Motor neuron (in vitro differentiated cells): ENCODE data around the gene TRUB2. TPM values are rescaled to one million over a fixed set of nuclear protein-coding genes. Genes with fewer than 3 reads are reported as not detected.

Experiments used
- ATAC-seq, 8 experiments: fragments of 200-7000 bp; cut with Tn5 transposase; replicated peaks in 6 of 8; 2 replicates each; pipeline ENCODE4 v1.8.0; 2021; ENCODE audit warnings: mild to moderate bottlenecking in 8 of 8, moderate library complexity in 8 of 8
- H3K27ac ChIP-seq, 2 donors: fragments of 250-450 bp; sonication (Bioruptor Pico); 2 replicates each; pipeline ENCODE4 v1.9.0; 2021; ENCODE audit warnings: antibody characterized with exemption in 2 of 2, mild to moderate bottlenecking in 2 of 2, moderate library complexity in 1 of 2
- H3K4me1 ChIP-seq, 2 donors: fragments of 250-450 bp; sonication (Bioruptor Pico); replicated peaks in 1 of 2; 2 replicates each; pipeline ENCODE4 v1.6.1; 2021; ENCODE audit warnings: antibody characterized with exemption in 2 of 2, mild to moderate bottlenecking in 2 of 2, moderate library complexity in 1 of 2
- H3K4me3 ChIP-seq, 5 donors: fragments of 250-450 bp; sonication (Bioruptor Pico); 2 replicates each; pipeline ENCODE4 v1.9.0; 2021; ENCODE audit warnings: antibody characterized with exemption in 5 of 5, mild to moderate bottlenecking in 5 of 5, moderate library complexity in 4 of 5
- whole genome bisulfite sequencing, 10 experiments: fragments of 450-650 bp; shearing (Covaris generic); methylation state at CpG; one replicate each; pipeline ENCODE4 v1.0.0; 2022; 5-methylcytosine and 5-hydroxymethylcytosine counted together
- in situ Hi-C, 9 experiments: fragments of 400-800 bp; cut with MboI; loops; one replicate each; pipeline ENCODE4 v1.15.0; 2021; ENCODE audit warnings: low sequenced_read_pairs in 9 of 9, low pct_unique_long_range_greater_than_20kb in 2 of 9; ENCODE audit not compliant: unreplicated experiment in 9 of 9
- total RNA-seq, 8 experiments: library from RNA; unstranded; fragments of 300-600 nt; gene quantifications; 2 replicates each; pipeline versions ENCODE4 v1.2.3 to v1.2.4, GENCODE V29; 2022

The TRUB2 gene, protein sequence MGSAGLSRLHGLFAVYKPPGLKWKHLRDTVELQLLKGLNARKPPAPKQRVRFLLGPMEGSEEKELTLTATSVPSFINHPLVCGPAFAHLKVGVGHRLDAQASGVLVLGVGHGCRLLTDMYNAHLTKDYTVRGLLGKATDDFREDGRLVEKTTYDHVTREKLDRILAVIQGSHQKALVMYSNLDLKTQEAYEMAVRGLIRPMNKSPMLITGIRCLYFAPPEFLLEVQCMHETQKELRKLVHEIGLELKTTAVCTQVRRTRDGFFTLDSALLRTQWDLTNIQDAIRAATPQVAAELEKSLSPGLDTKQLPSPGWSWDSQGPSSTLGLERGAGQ
- total RNA-seq = 10 to 100 TPM; 12.2 to 37.4 (median 22.0) TPM

DNA sequence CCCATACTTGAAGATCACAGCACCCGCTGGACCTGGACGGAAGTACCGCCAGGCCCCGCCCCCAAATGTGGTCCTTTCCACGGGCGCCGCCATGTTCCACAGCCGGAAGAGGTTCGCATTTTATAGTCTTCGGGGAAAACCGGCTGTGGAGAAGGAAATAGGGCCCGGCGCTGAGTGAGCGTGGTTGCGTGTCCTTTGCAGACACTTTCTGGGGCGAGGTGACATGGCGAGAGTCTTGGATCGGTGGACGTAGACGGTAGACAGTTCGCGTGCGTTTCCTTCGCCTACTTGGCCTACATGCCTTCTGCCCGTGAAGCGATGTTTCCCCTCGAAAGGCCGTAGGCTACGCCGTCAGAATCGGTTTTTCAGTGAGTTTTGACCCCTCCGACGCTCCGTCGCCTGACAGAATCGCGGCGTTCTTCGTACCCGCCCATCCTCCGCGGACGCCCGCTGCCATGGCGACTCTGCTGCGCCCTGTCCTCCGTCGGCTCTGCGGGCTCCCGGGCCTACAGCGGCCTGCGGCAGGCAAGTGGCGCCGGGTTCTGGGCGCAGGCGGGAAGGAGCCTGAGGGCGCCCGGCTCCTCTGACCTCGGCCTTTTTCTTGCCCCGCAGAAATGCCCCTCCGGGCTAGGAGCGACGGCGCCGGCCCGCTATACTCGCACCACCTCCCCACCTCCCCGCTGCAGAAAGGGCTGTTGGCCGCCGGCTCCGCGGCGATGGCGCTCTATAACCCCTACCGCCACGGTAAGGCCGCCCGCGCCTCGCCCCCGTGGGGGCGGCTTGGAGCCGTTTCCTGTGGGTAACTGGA lies at the start of gene TRUB2, which contains the start of gene COQ4:
TSS of gene TRUB2 (minus strand) at position 44 of the 808 bp plus-strand sequence. CDS start at position 5, 39 bp downstream.
TSS of gene COQ4 (plus strand) at position 436 of the 808 bp plus-strand sequence. CDS start at position 456, 20 bp downstream.
- peak within 1 kb of the TSS; percentile 98 for H3K27ac ChIP-seq
- 0 to 8% (median 0%) methylated on average over 1 to 48 of the region's 83 CpGs; no CpG with 5 or more reads in 3 of the 10 experiments for WGBS, 10 experiments
- peak; percentile 89 to 95 (median 92) for ATAC-seq
- peaks cover 9 to 10% of the 10 kb centered on the region in 2 donors for H3K4me1 ChIP-seq
- in situ Hi-C loops = no loop called here
- H3K4me3 ChIP-seq = peak within 1 kb of the TSS; percentile 48 to 88 (median 76)

DNA sequence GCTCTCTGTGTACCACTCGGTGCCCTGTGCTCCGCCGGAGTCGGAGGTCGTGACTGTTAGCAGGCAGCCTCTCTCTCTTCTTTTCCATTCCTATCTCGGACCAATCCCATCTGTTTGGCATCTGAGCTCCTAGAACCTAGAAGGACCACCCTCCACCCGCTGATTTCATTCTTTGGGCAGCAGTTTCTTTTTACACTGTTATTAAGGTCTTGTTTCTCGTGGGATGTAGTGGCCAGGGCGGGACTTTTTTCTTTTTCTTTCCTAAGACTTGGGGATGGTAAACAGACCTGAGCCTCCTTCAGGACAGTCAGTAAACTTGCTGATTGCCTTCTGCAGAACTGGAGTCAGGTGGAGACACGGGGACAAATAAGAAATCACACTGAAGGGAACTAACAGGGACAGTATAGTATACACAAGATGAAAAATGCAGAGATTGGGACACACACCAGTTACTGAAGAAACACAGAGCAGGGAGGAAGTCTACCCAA lies 49.4 kb upstream of the TRUB2 start:
- ATAC-seq = no peak
- in situ Hi-C loops = no loop called here

DNA sequence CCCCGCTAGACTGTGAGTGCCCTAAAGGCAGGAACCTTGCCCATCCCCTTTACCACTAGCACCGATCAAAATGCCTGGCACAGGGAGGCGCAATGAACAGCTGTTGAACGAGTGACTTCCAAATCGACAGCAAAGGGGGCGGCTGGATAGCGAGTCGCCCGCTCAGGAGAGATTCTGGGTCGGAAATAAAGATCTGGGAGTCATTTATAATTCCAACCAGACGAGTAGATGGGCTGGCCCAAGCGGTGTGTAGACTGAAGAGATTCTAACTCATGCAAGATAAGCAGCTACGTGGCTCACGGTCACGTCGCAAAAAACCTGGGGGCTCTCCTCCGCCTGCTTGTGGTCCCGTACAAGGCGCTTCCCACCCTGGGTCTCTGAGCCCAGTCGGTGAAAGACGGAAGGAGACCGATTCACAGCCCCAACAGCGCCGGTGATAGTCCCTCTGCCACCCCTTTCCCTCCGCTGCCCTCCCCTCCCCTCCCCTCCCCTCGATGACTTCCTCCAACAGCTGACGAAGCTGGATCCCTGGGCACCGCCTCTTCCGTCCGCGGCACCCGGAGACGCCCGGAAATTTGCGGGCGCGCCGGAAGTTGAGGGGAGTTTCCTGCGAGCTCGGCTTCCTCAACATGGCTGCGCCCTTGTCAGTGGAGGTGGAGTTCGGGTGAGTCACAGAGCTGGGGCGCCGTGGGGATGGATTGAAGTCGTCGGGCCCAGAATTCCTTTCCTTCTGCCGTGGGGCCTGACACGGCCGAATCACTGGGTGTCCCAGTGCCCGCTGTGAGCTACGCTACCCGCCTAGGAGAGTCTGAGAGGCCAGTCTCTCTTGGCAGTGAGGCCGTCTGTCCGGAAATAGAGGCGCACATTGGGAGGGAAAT lies 48.7 kb upstream of the TRUB2 start, which contains the start of gene URM1:
TSS of gene URM1 (plus strand) at position 623 of the 878 bp plus-strand sequence. CDS start at position 630, 7 bp downstream.
- Histone ChIP-seq H3K4me3 (peak within 1 kb of the TSS; percentile 70 to 98 (median 78)), H3K27ac (peak within 1 kb of the TSS; percentile 95), H3K4me1 (peaks cover 13 to 14% of the 10 kb centered on the region in 2 donors)
- in situ Hi-C loops = no loop called here
- ATAC-seq = peak; percentile 88 to 96 (median 90)
- WGBS, 10 experiments = 0 to 8% (median 2%) methylated on average over 1 to 17 of the region's 55 CpGs; no CpG with 5 or more reads in 2 of the 10 experiments

More for the DNA sequence above, 49.4 kb upstream of the TRUB2 start:
- 0 to 2% (median 0%) methylated on average over 1 to 10 of the region's 10 CpGs; no CpG with 5 or more reads in 1 of the 10 experiments for WGBS, 10 experiments
- H3K4me1 ChIP-seq = peaks cover 12 to 14% of the 10 kb centered on the region in 2 donors
- H3K4me3 ChIP-seq = peak overlapping the region; percentile 70 to 98 (median 78)
- H3K27ac ChIP-seq = peak overlapping the region; percentile 95

DNA sequence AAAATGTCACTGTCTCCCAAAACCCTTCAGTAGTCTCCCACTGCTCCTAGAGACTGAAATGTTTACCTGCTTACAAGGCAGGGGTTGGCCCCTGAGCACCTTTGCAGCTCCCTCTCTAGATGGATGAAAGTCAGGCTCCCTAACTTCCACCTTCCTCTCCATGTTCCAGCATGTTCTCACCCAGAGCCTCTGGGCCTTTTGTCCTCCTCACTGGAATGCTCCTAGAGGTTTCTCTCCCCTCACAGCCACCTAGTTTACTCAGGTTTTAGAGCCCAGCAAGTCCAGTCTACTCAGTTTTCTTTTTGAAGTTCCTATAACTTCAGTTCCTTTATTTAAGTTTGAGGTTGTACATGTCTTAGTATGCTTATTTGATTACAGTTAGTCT lies 48.1 kb upstream of the TRUB2 start:
- ATAC-seq = peak in 2 of 8 experiments; percentile 0 to 2
- peaks cover 19% of the 10 kb centered on the region in 2 donors for H3K4me1 ChIP-seq
- H3K27ac ChIP-seq = peak overlapping the region; percentile 95
- H3K4me3 ChIP-seq = peak overlapping the region; percentile 70 to 98 (median 78)
- in situ Hi-C loops = no loop called here

DNA sequence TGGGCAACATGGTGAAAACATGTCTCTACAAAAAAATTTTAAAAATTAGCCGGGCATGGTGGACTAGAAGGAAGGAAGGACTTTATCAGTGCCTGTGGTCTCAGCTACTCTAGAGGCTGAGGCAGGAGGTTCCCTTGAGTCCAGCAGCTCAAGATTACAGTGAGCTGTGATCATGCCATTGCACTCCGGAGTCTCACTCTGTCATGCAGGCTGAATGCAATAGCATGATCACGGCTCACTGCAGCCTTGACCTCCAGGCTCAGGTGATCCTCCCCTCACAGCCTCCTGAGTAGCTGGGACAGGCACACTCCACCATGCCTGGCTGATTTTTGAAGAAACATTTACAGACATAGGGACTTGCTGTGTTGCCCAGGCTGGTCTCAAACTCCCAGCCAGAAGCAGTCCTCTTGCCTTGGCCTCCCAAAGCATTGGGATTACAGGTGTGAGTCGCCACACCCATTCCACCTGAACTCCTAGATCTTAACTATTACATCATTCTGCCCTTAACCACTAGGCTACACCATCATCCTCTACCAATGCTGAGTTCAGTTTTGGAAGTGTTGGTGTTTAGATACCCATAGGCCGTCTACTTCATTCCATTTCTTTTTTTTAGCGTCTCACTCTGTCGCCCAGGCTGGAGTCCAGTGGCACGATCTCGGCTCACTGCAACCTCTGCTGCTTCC lies 46.9 kb upstream of the TRUB2 start:
- no peak overlapping the region for H3K4me3 ChIP-seq
- ATAC-seq = no peak
- peaks cover 27 to 30% of the 10 kb centered on the region in 2 donors for H3K4me1 ChIP-seq
- 79 to 100% (median 98%) methylated on average over 1 to 6 of the region's 9 CpGs; no CpG with 5 or more reads in 1 of the 10 experiments for WGBS, 10 experiments
- H3K27ac ChIP-seq = no peak overlapping the region
- in situ Hi-C loops = loop anchor here in 3 of 9 experiments (10.0 kb wide), 1 partner anchor 46 kb away; no protein-coding TSS in a partner anchor

DNA sequence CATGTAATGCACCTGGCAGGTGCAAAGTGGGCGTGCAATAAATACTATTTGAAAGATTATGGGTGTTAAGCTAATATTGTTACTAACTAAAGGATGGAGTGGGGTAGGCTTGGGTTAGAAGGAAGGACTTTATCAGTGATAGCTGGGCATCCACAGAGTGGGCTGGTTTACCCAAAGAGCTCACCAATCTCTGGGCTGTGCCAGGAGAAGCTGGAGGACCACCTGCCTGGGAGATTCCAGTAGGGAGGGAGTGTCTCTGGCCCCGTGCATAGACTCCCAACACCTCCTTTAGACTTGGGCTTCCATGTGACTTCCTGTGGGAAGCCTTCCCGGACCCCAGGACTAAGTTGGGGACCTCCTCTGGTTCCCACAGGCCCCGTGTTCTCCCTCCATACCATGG lies 43.3 kb upstream of the TRUB2 start:
- no peak for ATAC-seq
- Histone ChIP-seq H3K27ac (peak overlapping the region; percentile 93 to 98), H3K4me3 (peak overlapping the region in 3 of 5 donors; percentile 11 to 18 (median 11)), H3K4me1 (peaks cover 26 to 38% of the 10 kb centered on the region in 2 donors)
- 0 to 100% (median 67%) methylated on average over 1 to 3 of the region's 4 CpGs; no CpG with 5 or more reads in 5 of the 10 experiments for WGBS, 10 experiments
- in situ Hi-C loops = loop anchor here in 3 of 9 experiments (10.0 kb wide), 1 partner anchor 49 kb away; no protein-coding TSS in a partner anchor

DNA sequence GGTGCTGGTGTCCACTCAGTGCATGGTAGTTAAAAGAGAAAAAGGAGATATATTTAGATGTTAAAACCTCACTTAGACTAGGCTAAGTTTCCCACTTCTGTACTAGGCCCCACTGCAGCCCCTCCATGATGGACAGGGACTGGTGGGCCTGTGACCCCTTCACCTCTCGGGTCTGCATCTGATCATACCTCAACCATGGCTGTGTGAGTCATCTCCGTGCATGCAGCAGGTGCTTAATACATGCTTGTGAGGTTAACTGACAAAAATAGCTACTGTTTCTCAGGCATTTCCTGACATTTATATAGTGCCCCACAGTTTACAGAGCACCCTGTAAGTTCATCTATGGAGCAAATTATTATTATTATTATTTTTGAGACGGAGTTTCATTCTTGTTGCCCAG lies 40.5 kb upstream of the TRUB2 start:
- in situ Hi-C loops = loop anchor here in 3 of 9 experiments (10.0 kb wide), 1 partner anchor 52 kb away; no protein-coding TSS in a partner anchor
- Histone ChIP-seq H3K27ac (peak overlapping the region in 1 of 2 donors; percentile 43), H3K4me3 (no peak overlapping the region), H3K4me1 (peaks cover 21 to 33% of the 10 kb centered on the region in 2 donors)
- ATAC-seq = no peak
- WGBS, 10 experiments = 67 to 100% (median 90%) methylated on average over 1 of the region's 3 CpGs; no CpG with 5 or more reads in 6 of the 10 experiments

DNA sequence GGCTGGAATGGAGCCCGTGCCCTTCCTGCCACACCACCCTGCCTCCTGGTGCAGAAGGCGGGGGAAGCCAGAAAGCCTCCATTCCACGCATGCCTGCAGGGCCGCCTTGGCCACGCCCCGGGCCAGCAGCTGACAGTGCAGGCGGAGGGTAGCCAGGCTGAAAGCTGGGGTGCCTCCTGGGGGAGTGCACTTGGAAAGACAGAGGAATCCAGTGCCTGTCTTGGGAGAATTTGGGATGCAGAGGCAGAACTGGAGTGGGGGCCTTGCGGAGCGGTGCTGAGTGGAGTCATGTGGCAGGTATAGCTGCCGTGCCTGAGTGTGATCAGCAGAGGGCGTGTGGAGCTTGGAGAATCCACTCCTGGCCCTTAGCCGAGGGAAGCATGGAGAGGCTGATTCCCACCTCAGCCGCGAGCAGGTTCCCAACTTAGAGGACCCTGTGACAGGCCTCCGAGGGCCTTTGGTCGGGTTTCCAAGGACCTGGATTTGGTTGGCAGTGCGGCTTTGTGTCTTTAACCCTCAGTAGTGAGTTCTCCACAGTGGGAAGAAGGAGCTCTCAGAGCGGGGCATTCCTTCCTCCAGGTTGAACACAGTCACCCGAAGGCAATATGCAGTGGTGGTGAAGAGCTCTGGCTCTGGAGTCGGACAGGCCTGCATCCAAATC lies 39.9 kb upstream of the TRUB2 start:
- Histone ChIP-seq H3K4me3 (no peak overlapping the region), H3K4me1 (peaks cover 21 to 33% of the 10 kb centered on the region in 2 donors), H3K27ac (peak overlapping the region; percentile 21 to 49)
- ATAC-seq = peak; percentile 69 to 87 (median 74)
- WGBS, 10 experiments = 0 to 100% (median 18%) methylated on average over 1 to 9 of the region's 20 CpGs; no CpG with 5 or more reads in 2 of the 10 experiments
- in situ Hi-C loops = loop anchor here in 3 of 9 experiments (10.0 kb wide), 1 partner anchor 53 kb away; no protein-coding TSS in a partner anchor

DNA sequence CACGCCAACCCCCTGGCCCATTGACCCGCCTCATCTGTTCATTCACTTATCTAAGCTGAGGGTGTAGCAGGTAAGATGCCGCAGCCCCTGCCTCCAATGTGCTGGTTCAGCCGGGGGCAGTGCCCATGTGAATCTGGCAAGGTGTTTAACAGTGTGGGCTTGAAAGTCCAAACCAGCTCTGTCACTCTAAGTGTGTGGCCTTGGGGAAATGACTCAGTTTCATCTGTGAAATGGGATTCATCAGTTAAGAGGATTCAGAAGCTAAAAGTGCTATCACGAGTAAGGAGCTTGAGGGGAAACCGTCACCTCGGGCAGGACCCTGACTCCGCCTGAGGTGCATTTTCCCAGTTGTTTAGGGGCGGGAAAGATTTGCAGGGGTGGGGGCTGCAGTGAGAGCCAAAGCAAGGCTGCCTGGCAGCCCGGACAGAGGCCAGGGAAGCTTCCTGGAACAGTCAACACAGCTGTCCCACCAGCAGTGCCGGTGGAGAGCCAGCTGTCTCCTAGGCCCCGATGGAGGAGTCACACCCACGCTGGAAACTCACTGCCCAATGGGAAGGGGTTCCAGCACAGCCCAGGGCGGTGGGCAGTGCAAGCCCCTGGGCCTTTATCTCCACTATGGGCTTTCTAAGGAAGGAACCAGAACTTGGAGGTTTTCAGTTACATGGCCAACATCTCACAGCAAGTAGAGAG lies 39.2 kb upstream of the TRUB2 start:
- in situ Hi-C loops = loop anchor here in 3 of 9 experiments (10.0 kb wide), 1 partner anchor 53 kb away; no protein-coding TSS in a partner anchor
- ATAC-seq = peak in 7 of 8 experiments; percentile 1 to 44 (median 7)
- H3K27ac ChIP-seq = peak overlapping the region; percentile 3 to 49
- WGBS, 10 experiments = 71 to 100% (median 90%) methylated on average over 1 to 8 of the region's 14 CpGs; no CpG with 5 or more reads in 7 of the 10 experiments
- H3K4me3 ChIP-seq = no peak overlapping the region
- peaks cover 21 to 33% of the 10 kb centered on the region in 2 donors for H3K4me1 ChIP-seq

DNA sequence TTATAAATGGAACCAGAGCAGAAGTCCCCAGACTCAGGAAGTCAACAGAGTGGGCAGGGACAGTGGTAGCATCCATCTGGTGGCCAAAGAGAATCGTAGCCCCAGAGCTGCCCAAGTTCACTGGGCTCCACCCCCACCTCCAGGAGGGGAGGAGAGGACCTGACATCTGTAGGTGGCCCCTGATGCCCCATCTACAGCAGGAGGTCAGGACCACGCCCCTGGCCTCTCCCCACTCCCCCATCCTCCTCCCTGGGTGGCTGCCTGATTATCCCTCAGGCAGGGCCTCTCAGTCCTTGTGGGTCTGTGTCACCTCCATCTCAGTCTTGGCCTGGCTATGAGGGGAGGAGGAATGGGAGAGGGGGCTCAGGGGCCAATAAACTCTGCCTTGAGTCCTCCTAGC lies 38.6 kb upstream of the TRUB2 start:
- 60% methylated on average over 1 of the region's 2 CpGs; no CpG with 5 or more reads in 9 of the 10 experiments for WGBS, 10 experiments
- in situ Hi-C loops = loop anchor here in 3 of 9 experiments (10.0 kb wide), 1 partner anchor 54 kb away; no protein-coding TSS in a partner anchor
- Histone ChIP-seq H3K4me1 (peaks cover 20 to 30% of the 10 kb centered on the region in 2 donors), H3K27ac (no peak overlapping the region), H3K4me3 (no peak overlapping the region)
- no peak for ATAC-seq
